B cell (primary cell): Measurements from ENCODE around the gene PTPRN2.

Experiments used
- CTCF ChIP-seq: fragments of 200-600 bp; IDR thresholded peaks from one replicate; pipeline ENCODE4 v1.8.0; 2022; ENCODE audit warnings: antibody characterized with exemption, mild to moderate bottlenecking
- EZH2 ChIP-seq: IDR thresholded peaks from 2 replicates; pipeline ENCODE4 v1.6.1; 2012; ENCODE audit warnings: borderline replicate concordance, low read depth, mild to moderate bottlenecking, moderate library complexity, low read length; ENCODE audit not compliant: insufficient read depth, poor library complexity, severe bottlenecking

GRCh38 chr7:157577796-157578339 lies 1009.8 kb downstream of the PTPRN2 start:
- TF ChIP-seq CTCF (no peak), EZH2 (no peak)
